CD4-positive, CD25-positive, alpha-beta regulatory T cell (primary cell): ENCODE measurements around the gene FPR1. TPM values are rescaled to one million over a fixed set of nuclear protein-coding genes. Genes with fewer than 3 reads are reported as not detected.

Experiments used
- ATAC-seq, 2 donors: fragments of 150-1000 bp; cut with Tn5 transposase; one replicate each; pipeline ENCODE4 v1.10.0; 2021; ENCODE audit warnings: low read depth in 2 of 2, moderate number of reproducible peaks in 2 of 2, moderate library complexity in 1 of 2
- DNase-seq, 3 donors: peaks; one replicate each; pipeline versions ENCODE4 v3.0.0 to v3.0.0-alpha.2; 2012 to 2022; ENCODE audit warnings: mixed read lengths in 1 of 3
- H3K27ac ChIP-seq: one replicate; pipeline ENCODE4 v1.7.0; 2013; ENCODE audit warnings: mild to moderate bottlenecking, low read length; ENCODE audit not compliant: insufficient read depth, poor library complexity, severe bottlenecking
- H3K27me3 ChIP-seq: one replicate; pipeline ENCODE4 v1.7.0; 2013; ENCODE audit warnings: low read length; ENCODE audit not compliant: control insufficient read depth, insufficient read depth
- H3K36me3 ChIP-seq: one replicate; pipeline ENCODE4 v1.7.0; 2013; ENCODE audit warnings: mild to moderate bottlenecking, low read length, moderate library complexity; ENCODE audit not compliant: control insufficient read depth, insufficient read depth
- H3K4me1 ChIP-seq: 2 replicates; pipeline ENCODE4 v1.7.0; 2013; ENCODE audit warnings: mild to moderate bottlenecking, low read length; ENCODE audit not compliant: insufficient read depth, control insufficient read depth, poor library complexity, severe bottlenecking
- H3K4me3 ChIP-seq: one replicate; pipeline ENCODE4 v1.7.0; 2013; ENCODE audit warnings: low read depth, mild to moderate bottlenecking, low read length, moderate library complexity
- H3K9me3 ChIP-seq, 2 experiments: 1 replicate in 1 of 2; 2 replicates in 1 of 2; pipeline ENCODE4 v1.7.0; 2013; ENCODE audit warnings: low read length in 2 of 2, mild to moderate bottlenecking in 1 of 2, moderate library complexity in 1 of 2; ENCODE audit not compliant: control insufficient read depth in 2 of 2
- H3K27ac Mint-ChIP-seq, 3 donors: one replicate each; pipeline ENCODE4 v1.8.0; 2020 to 2022; ENCODE audit warnings: mild to moderate bottlenecking in 3 of 3, mixed read lengths in 3 of 3, moderate library complexity in 2 of 3
- H3K27me3 Mint-ChIP-seq: one replicate; pipeline ENCODE4 v1.8.0; 2022; ENCODE audit warnings: mild to moderate bottlenecking, mixed read lengths
- H3K36me3 Mint-ChIP-seq: one replicate; pipeline ENCODE4 v1.8.0; 2020; ENCODE audit warnings: mixed read lengths
- H3K4me1 Mint-ChIP-seq, 4 donors: one replicate each; pipeline ENCODE4 v1.8.0; 2020 to 2022; ENCODE audit warnings: mixed read lengths in 4 of 4, mild to moderate bottlenecking in 1 of 4
- H3K4me3 Mint-ChIP-seq, 4 donors: one replicate each; pipeline ENCODE4 v1.8.0; 2020 to 2022; ENCODE audit warnings: mild to moderate bottlenecking in 4 of 4, mixed read lengths in 4 of 4, moderate library complexity in 3 of 4
- H3K9me3 Mint-ChIP-seq, 7 donors: one replicate each; pipeline ENCODE4 v1.8.0; 2020 to 2022; ENCODE audit warnings: mixed read lengths in 7 of 7, mild to moderate bottlenecking in 3 of 7, moderate library complexity in 2 of 7
- polyA plus RNA-seq, 4 donors: library from polyadenylated mRNA; unstranded; fragments of 300-500 nt; fragmentation: Illumina TruSeq; gene quantifications; one replicate each; pipeline ENCODE4 v1.2.3, GENCODE V29; 2021
- total RNA-seq: library from RNA; stranded (reverse); gene quantifications from one replicate; pipeline ENCODE4 v1.2.3, GENCODE V29; 2022

Gene FPR1
- total and polyA plus RNA-seq, 5 donors from 2014 or later, result 0.26 to 1.1 TPM; not detected in 3

DNA sequence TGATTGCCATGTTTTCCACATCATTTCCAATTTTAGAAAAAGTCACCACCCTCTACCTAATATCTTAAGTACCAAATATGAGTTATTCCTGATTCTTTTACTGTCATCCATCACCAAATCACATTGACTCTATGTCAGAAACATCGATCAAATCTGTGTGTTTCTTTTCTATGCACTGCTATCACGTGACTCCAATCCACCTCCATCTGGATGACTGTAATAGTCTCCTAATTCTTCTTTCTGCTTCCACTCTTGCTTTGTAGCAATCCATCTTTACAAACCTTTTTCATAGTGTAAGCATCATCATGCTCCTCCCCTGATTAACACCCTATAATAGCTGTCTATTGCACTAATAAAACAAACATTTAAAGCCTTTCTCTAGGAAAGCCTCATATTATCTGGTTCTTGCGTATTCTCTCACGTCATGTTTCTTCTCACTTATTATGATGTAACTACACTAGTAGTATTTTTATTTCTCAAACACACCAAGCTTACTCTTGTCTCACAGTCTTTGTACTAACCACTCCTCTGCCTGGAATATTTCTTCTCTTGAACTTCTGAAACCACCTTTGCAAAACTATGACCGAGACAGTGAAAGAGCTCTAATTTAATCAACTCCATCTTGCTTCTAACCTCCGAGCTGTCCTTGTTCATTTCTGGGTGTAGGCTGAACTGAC lies 32.6 kb upstream of the FPR1 start:
- Mint-ChIP-seq H3K9me3 (peaks cover 0 to 4% (median 3%) of the 10 kb centered on the region in 7 donors), H3K36me3 (no peaks in the 10 kb centered on the region), H3K4me1 (peaks cover 0 to 3% (median 0%) of the 10 kb centered on the region in 4 donors), H3K27me3 (no peaks in the 10 kb centered on the region), H3K4me3 (no peak overlapping the region), H3K27ac (no peak overlapping the region)
- H3K27me3 ChIP-seq, result peaks cover 2% of the 10 kb centered on the region
- no peak overlapping the region for H3K4me3 ChIP-seq
- H3K27ac ChIP-seq, result no peak overlapping the region
- H3K9me3 ChIP-seq, result peaks cover 0 to 5% of the 10 kb centered on the region in 2 experiments
- no peaks in the 10 kb centered on the region for H3K36me3 ChIP-seq
- DNase-seq, result no peak
- H3K4me1 ChIP-seq, result no peaks in the 10 kb centered on the region
- no peak for ATAC-seq

DNA sequence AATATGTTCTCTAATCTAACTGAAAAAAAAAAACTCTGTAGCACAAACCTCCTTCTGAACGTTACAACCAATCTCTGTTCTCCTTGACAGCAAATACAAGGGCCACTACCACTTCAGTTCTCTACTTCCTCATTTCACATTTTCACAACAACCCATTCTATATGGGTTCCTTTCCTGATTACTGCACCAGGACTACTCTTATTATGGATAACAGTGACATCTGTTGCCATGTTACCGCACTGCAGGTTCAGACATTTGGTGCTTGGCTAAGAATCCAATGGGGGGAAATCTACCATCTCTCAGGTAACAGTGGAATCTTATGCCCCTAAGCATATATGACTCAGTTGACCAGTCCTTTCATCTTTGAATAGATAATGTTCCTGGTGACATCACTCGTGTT lies 31.7 kb upstream of the FPR1 start:
- no peaks in the 10 kb centered on the region for H3K27me3 Mint-ChIP-seq
- Histone ChIP-seq H3K9me3 (peaks cover 0 to 5% of the 10 kb centered on the region in 2 experiments), H3K27ac (no peak overlapping the region), H3K4me1 (no peaks in the 10 kb centered on the region), H3K27me3 (peaks cover 3% of the 10 kb centered on the region), H3K4me3 (no peak overlapping the region), H3K36me3 (no peaks in the 10 kb centered on the region)
- ATAC-seq (no peak), DNase-seq (no peak)
- peaks cover 0 to 4% (median 3%) of the 10 kb centered on the region in 7 donors for H3K9me3 Mint-ChIP-seq
- no peak overlapping the region for H3K27ac Mint-ChIP-seq
- no peaks in the 10 kb centered on the region for H3K36me3 Mint-ChIP-seq
- no peak overlapping the region for H3K4me3 Mint-ChIP-seq
- peaks cover 0 to 3% (median 0%) of the 10 kb centered on the region in 4 donors for H3K4me1 Mint-ChIP-seq

DNA sequence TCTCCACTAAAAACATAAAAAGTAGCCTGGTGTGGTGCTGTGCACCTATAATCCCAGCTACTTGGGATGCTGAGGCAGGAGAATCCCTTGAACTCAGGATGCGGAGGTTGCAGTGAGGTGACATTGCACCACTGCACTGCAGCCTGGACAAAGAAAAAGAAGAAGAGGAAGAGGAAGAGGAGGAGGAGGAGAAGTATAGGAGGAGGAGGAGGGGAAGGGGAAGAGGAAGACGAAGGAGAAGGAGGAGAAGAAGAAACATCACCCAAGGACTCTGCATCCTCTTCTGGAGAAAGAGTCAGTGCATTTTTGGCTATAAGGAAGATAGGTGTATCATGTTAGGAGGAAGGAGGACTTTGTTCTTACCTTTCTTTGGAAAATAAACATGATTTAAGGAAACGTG lies 30.3 kb upstream of the FPR1 start:
- ATAC-seq (no peak), DNase-seq (no peak)
- no peak overlapping the region for H3K4me3 Mint-ChIP-seq
- H3K27me3 Mint-ChIP-seq, result peaks cover 5% of the 10 kb centered on the region
- peaks cover 0 to 2% (median 0%) of the 10 kb centered on the region in 7 donors for H3K9me3 Mint-ChIP-seq
- H3K4me3 ChIP-seq, result no peak overlapping the region
- H3K27me3 ChIP-seq, result peaks cover 3% of the 10 kb centered on the region
- H3K27ac ChIP-seq, result no peak overlapping the region
- H3K36me3 Mint-ChIP-seq, result no peaks in the 10 kb centered on the region
- peaks cover 0 to 4% (median 0%) of the 10 kb centered on the region in 4 donors for H3K4me1 Mint-ChIP-seq
- peaks cover 3% of the 10 kb centered on the region for H3K4me1 ChIP-seq
- no peaks in the 10 kb centered on the region for H3K9me3 ChIP-seq
- no peak overlapping the region for H3K27ac Mint-ChIP-seq
- no peaks in the 10 kb centered on the region for H3K36me3 ChIP-seq

DNA sequence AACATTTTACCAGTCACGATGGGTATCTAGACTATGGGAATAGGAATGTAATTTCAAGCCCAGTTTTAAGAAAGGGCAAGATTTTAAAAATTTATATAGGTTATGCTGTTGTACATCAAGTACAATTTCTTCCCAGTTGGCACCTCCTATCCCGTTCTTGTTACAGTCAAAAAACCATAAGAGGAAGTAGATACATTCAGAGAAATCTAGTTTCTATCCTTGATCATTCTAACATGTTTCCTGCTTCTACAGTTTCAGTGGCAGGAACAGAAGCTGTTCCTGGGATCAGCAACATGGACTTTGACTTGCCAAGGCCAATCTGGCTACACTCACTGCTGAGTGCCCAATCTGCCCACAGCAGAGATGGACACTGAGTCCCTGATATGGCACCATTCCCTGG lies 28.6 kb upstream of the FPR1 start:
- H3K27ac Mint-ChIP-seq, result no peak overlapping the region
- H3K9me3 Mint-ChIP-seq, result peaks cover 0 to 2% (median 0%) of the 10 kb centered on the region in 7 donors
- peaks cover 3% of the 10 kb centered on the region for H3K4me1 ChIP-seq
- no peaks in the 10 kb centered on the region for H3K9me3 ChIP-seq
- DNase-seq, result no peak
- peaks cover 5% of the 10 kb centered on the region for H3K27me3 Mint-ChIP-seq
- no peaks in the 10 kb centered on the region for H3K36me3 Mint-ChIP-seq
- H3K27me3 ChIP-seq, result peaks cover 3% of the 10 kb centered on the region
- no peak overlapping the region for H3K4me3 Mint-ChIP-seq
- no peak overlapping the region for H3K4me3 ChIP-seq
- H3K4me1 Mint-ChIP-seq, result peaks cover 0 to 4% (median 0%) of the 10 kb centered on the region in 4 donors
- no peak overlapping the region for H3K27ac ChIP-seq
- no peaks in the 10 kb centered on the region for H3K36me3 ChIP-seq
- ATAC-seq, result no peak

DNA sequence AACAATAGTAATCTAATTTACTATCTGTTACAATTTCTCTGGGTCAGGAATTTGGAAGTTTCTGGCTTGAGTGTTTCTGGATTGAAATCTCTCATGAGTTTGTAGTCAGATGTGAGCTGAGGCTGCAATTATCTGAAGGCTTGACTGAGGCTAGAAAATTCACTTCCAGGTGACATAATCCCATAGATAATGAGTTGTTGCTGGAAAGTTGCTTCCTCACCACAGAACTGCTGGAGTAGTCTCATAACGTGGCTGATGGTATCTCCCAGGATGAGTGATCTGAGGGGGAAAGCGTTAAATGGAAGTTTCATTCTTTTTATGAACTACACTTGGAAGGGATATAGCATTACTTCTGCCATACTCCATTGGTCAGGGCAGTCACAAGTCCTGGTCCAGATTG lies 28.0 kb upstream of the FPR1 start:
- DNase-seq (no peak), ATAC-seq (no peak)
- Histone ChIP-seq H3K4me3 (no peak overlapping the region), H3K27ac (no peak overlapping the region), H3K9me3 (no peaks in the 10 kb centered on the region), H3K4me1 (peaks cover 3% of the 10 kb centered on the region), H3K27me3 (peaks cover 3% of the 10 kb centered on the region), H3K36me3 (no peaks in the 10 kb centered on the region)
- Mint-ChIP-seq H3K4me3 (no peak overlapping the region), H3K36me3 (no peaks in the 10 kb centered on the region), H3K27me3 (peaks cover 5% of the 10 kb centered on the region), H3K27ac (no peak overlapping the region), H3K4me1 (peaks cover 0 to 4% (median 0%) of the 10 kb centered on the region in 4 donors), H3K9me3 (peaks cover 0 to 5% (median 0%) of the 10 kb centered on the region in 7 donors)

DNA sequence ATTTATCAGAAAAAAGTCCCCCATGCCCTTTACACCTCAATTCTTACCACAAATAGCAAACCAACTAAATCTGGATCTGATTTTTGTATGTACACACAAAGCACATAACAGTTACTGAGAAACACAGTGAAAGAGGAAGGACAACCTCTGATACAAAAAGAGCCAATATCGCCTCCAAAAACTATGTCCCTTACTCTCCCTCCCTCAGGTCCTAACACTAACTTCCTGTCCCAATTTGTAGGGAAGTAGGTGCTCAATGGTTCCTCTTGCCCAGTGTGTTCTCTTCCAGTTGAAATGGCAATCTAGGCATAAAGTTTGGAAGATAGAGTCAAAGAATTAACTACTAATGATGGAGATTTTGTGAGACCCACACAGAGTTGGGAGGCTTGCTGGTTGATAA lies 27.5 kb upstream of the FPR1 start:
- no peak for ATAC-seq
- no peaks in the 10 kb centered on the region for H3K9me3 ChIP-seq
- H3K27me3 Mint-ChIP-seq, result peaks cover 5% of the 10 kb centered on the region
- peaks cover 0 to 4% (median 0%) of the 10 kb centered on the region in 4 donors for H3K4me1 Mint-ChIP-seq
- no peaks in the 10 kb centered on the region for H3K36me3 Mint-ChIP-seq
- no peaks in the 10 kb centered on the region for H3K36me3 ChIP-seq
- no peak overlapping the region for H3K4me3 Mint-ChIP-seq
- no peak for DNase-seq
- peaks cover 3% of the 10 kb centered on the region for H3K4me1 ChIP-seq
- H3K27ac Mint-ChIP-seq, result no peak overlapping the region
- H3K27ac ChIP-seq, result no peak overlapping the region
- peaks cover 0 to 5% (median 2%) of the 10 kb centered on the region in 7 donors for H3K9me3 Mint-ChIP-seq
- no peak overlapping the region for H3K4me3 ChIP-seq
- peaks cover 3% of the 10 kb centered on the region for H3K27me3 ChIP-seq

DNA sequence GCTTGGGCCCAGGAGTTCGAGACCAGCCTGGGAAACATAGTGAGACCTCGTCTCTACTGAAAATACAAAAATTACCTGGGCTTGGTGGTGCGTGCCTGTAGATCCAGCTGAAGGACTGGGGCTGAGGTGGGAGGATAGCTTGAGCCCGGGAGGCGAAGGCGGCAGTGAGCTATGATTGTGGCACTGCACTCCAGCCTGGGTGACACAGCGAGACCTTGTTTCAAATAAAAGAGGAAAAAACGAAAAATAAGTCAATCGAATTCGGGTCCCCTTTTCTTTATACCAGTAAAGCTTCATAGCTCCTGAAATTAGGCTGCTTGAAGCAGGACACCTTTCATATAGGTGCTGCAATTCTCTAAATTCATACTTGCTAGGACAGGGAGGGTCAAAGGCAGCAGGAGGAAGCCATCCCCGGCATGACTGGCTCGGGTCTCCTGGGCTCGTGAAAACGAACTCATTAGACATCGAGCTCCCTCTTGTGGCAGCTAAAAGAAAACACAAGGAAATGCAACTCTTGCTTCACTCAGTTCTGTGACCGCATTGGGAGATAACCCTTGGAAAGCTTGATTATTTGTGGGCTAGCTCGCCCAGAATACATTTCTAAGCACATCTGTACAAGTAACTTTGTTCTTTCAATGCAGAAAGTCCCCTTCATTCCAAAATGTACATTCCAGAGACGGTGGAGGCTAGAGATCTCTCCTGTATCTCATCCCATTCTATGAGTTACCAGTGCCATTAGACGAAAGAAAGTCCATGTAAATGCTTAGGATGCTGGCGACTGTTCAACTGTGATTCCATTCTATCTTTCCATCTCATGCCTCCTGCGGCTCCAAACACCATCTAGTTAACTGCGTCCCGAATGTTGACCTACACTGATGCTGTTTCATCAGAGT lies 26.1 kb upstream of the FPR1 start:
- ATAC-seq (no peak), DNase-seq (peak in 2 of 3 donors; percentile 34 to 65)
- no peaks in the 10 kb centered on the region for H3K9me3 ChIP-seq
- Mint-ChIP-seq H3K27ac (no peak overlapping the region), H3K4me3 (peak overlapping the region in 1 of 4 donors; percentile 43), H3K36me3 (no peaks in the 10 kb centered on the region), H3K27me3 (peaks cover 10% of the 10 kb centered on the region), H3K4me1 (peaks cover 0 to 4% (median 0%) of the 10 kb centered on the region in 4 donors), H3K9me3 (peaks cover 0 to 5% (median 4%) of the 10 kb centered on the region in 7 donors)
- no peaks in the 10 kb centered on the region for H3K36me3 ChIP-seq
- no peak overlapping the region for H3K27ac ChIP-seq
- H3K27me3 ChIP-seq, result peaks cover 3% of the 10 kb centered on the region
- no peak overlapping the region for H3K4me3 ChIP-seq
- H3K4me1 ChIP-seq, result peaks cover 3% of the 10 kb centered on the region
